ENCODE measurements around the gene TMEM204. TPM values are rescaled to one million over a fixed set of nuclear protein-coding genes. Genes with fewer than 3 reads are reported as not detected.

TMEM204 gene
- total RNA-seq, 1 experiment from 2014 or later: not detected

DNA sequence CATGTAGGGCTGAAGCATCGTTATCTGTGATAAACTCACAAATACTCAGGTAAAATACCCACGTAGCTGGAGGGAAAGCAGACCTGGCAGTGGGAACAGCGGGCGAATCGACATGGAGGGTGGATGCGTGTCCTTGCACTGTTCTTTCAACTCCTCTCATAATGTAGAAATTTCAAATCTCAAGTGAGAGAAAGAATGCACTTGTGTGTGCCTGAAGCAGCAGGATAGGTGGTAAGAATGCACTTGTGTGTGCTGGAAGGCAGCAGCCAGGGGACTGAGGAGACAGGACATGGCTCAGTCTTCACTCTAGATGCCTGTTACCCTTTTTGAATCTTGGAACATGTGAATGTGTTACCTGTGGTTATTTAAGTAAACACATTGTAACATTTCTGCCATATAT is 68.0 kb downstream of the TMEM204 start:
- no peak overlapping the region for H3K9ac ChIP-seq (ENCODE audit: low read length)
- no peak overlapping the region for H3K4me2 ChIP-seq (ENCODE audit: low read depth, low read length, poor library complexity, severe bottlenecking)
- no peak overlapping the region for H3K27ac ChIP-seq (ENCODE audit: low read length)
- H3K9me3 ChIP-seq (ENCODE audit: low read length): no peaks in the 10 kb centered on the region
- no peaks in the 10 kb centered on the region for H3K79me2 ChIP-seq (ENCODE audit: low read length)
- DNase-seq: no peak
- no peaks in the 10 kb centered on the region for H4K20me1 ChIP-seq (ENCODE audit: insufficient read depth, low read depth, low read length)
- H3K9me2 ChIP-seq (replicated peaks; ENCODE audit: insufficient read depth, low read length): no peaks in the 10 kb centered on the region
- H3K4me3 ChIP-seq (ENCODE audit: low read length): no peak overlapping the region
- no peaks in the 10 kb centered on the region for H3K4me1 ChIP-seq (ENCODE audit: low read length)
- H3K36me3 ChIP-seq (ENCODE audit: insufficient read depth, low read length): no peaks in the 10 kb centered on the region
- H3K27me3 ChIP-seq (ENCODE audit: low read length): no peaks in the 10 kb centered on the region
- no peak overlapping the region for H2AFZ ChIP-seq (ENCODE audit: low read length)

DNA sequence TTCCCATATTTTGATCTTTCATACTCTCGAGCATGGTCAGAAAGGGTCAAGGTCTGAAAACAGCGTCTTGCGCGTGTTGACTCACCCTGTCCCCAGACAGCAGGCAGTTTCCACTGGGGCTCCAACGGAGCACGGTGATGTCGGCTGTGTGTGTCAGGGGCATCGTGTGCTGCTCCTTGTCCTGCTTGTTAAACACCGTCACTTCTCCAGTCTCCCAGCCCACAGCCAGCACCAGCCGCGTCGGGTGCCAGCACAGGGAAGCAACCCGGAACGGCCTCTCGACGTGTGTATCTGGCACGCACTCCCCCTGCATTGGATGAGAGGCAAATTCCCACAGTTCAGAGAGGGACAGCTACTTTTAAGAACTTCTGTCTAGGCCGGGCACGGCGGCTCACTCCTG is 68.8 kb downstream of the TMEM204 start:
- Histone ChIP-seq H3K4me1 (ENCODE audit: low read length) (no peaks in the 10 kb centered on the region), H3K9ac (ENCODE audit: low read length) (no peak overlapping the region), H3K4me3 (ENCODE audit: low read length) (no peak overlapping the region), H3K9me2 (replicated peaks; ENCODE audit: insufficient read depth, low read length) (no peaks in the 10 kb centered on the region), H4K20me1 (ENCODE audit: insufficient read depth, low read depth, low read length) (no peaks in the 10 kb centered on the region), H3K27ac (ENCODE audit: low read length) (no peak overlapping the region), H3K9me3 (ENCODE audit: low read length) (no peaks in the 10 kb centered on the region), H3K36me3 (ENCODE audit: insufficient read depth, low read length) (no peaks in the 10 kb centered on the region), H3K27me3 (ENCODE audit: low read length) (no peaks in the 10 kb centered on the region), H2AFZ (ENCODE audit: low read length) (no peak overlapping the region), H3K79me2 (ENCODE audit: low read length) (no peaks in the 10 kb centered on the region), H3K4me2 (ENCODE audit: low read depth, low read length, poor library complexity, severe bottlenecking) (no peak overlapping the region)
- no peak for DNase-seq

Other genes with a start within 250 kb of the TMEM204 start
- 53.7 and 78.1 TPM in 2 replicates for gene UBE2I, start 224.0 kb upstream of the TMEM204 start, total RNA-seq (2014; rRNA removed; shearing (Covaris generic); ENCODE audit: low replicate concordance)
- 0.18 TPM in 1 of 2 replicates, not detected in the other for gene BAIAP3, start 200.0 kb upstream of the TMEM204 start, total RNA-seq (2014; rRNA removed; shearing (Covaris generic); ENCODE audit: low replicate concordance)
- gene TSR3, start 181.8 kb upstream of the TMEM204 start, total RNA-seq (2014; rRNA removed; shearing (Covaris generic); ENCODE audit: low replicate concordance): 20.1 and 70.0 TPM in 2 replicates
- gene GNPTG, start 181.7 kb upstream of the TMEM204 start, total RNA-seq (2014; rRNA removed; shearing (Covaris generic); ENCODE audit: low replicate concordance): 19.6 and 39.1 TPM in 2 replicates
- gene UNKL, start 119.0 kb upstream of the TMEM204 start, total RNA-seq (2014; rRNA removed; shearing (Covaris generic); ENCODE audit: low replicate concordance): 9.8 and 20.8 TPM in 2 replicates
- 19.0 and 22.2 TPM in 2 replicates for gene UQCC4, start 112.9 kb upstream of the TMEM204 start, total RNA-seq (2014; rRNA removed; shearing (Covaris generic); ENCODE audit: low replicate concordance)
- not detected in 2 replicates for gene PERCC1, start 102.6 kb upstream of the TMEM204 start, total RNA-seq (2014; rRNA removed; shearing (Covaris generic); ENCODE audit: low replicate concordance)
- gene CCDC154, start 89.1 kb upstream of the TMEM204 start, total RNA-seq (2014; rRNA removed; shearing (Covaris generic); ENCODE audit: low replicate concordance): 0.11 TPM in 1 of 2 replicates, not detected in the other
- 8.9 and 29.2 TPM in 2 replicates for gene CLCN7, start 58.6 kb upstream of the TMEM204 start, total RNA-seq (2014; rRNA removed; shearing (Covaris generic); ENCODE audit: low replicate concordance)
- gene PTX4, start 44.7 kb upstream of the TMEM204 start, total RNA-seq (2014; rRNA removed; shearing (Covaris generic); ENCODE audit: low replicate concordance): not detected in 2 replicates
- 8.7 and 22.0 TPM in 2 replicates for gene TELO2, start 40.3 kb upstream of the TMEM204 start, total RNA-seq (2014; rRNA removed; shearing (Covaris generic); ENCODE audit: low replicate concordance)
- 13.6 and 16.1 TPM in 2 replicates for gene IFT140, start 78.4 kb downstream of the TMEM204 start, total RNA-seq (2014; rRNA removed; shearing (Covaris generic); ENCODE audit: low replicate concordance)
- 7.6 TPM in 2 replicates for gene CRAMP1, start 78.7 kb downstream of the TMEM204 start, total RNA-seq (2014; rRNA removed; shearing (Covaris generic); ENCODE audit: low replicate concordance)
- 26.2 and 35.6 TPM in 2 replicates for gene JPT2, start 144.6 kb downstream of the TMEM204 start, total RNA-seq (2014; rRNA removed; shearing (Covaris generic); ENCODE audit: low replicate concordance)
- 59.2 and 82.4 TPM in 2 replicates for gene MAPK8IP3, start 172.5 kb downstream of the TMEM204 start, total RNA-seq (2014; rRNA removed; shearing (Covaris generic); ENCODE audit: low replicate concordance)
- gene NME3, start 237.9 kb downstream of the TMEM204 start, total RNA-seq (2014; rRNA removed; shearing (Covaris generic); ENCODE audit: low replicate concordance): 35.9 and 83.0 TPM in 2 replicates
- 7.7 and 27.2 TPM in 2 replicates for gene EME2, start 239.1 kb downstream of the TMEM204 start, total RNA-seq (2014; rRNA removed; shearing (Covaris generic); ENCODE audit: low replicate concordance)
- 101 and 177 TPM in 2 replicates for gene MRPS34, start 239.5 kb downstream of the TMEM204 start, total RNA-seq (2014; rRNA removed; shearing (Covaris generic); ENCODE audit: low replicate concordance)
- gene SPSB3, start 248.9 kb downstream of the TMEM204 start, total RNA-seq (2014; rRNA removed; shearing (Covaris generic); ENCODE audit: low replicate concordance): 38.5 and 73.9 TPM in 2 replicates
- 35.9 and 66.3 TPM in 2 replicates for gene NUBP2, start 249.3 kb downstream of the TMEM204 start, total RNA-seq (2014; rRNA removed; shearing (Covaris generic); ENCODE audit: low replicate concordance)

All from Karpas-422 (cell line).